Measurements from ENCODE around the gene CRELD2. TPM values are rescaled to one million over a fixed set of nuclear protein-coding genes. Genes with fewer than 3 reads are reported as not detected.

CRELD2 gene
- total and polyA plus RNA-seq, 2 of the 13 experiments (the other 11 are each of a cell fraction or from before 2014, with no cell fraction given): 17.2 to 44.7 TPM

- TF ChIP-seq ZBTB40 (IDR thresholded peaks at IDR 0.05) (no peak), ZBTB40 (CRISPR knock-in tag; IDR thresholded peaks at IDR 0.05) (peak; percentile 41; the same call in 1 of the 2 replicates), MTA3 (CRISPR knock-in tag; IDR thresholded peaks at IDR 0.05) (no peak), ZNF501 (CRISPR knock-in tag; IDR thresholded peaks at IDR 0.05) (no peak; the same call in 1 of the 2 replicates), RFX1 (IDR thresholded peaks at IDR 0.05) (no peak), ZNF460 (CRISPR knock-in tag; IDR thresholded peaks at IDR 0.05; ENCODE audit: borderline replicate concordance) (no peak), NRL (CRISPR knock-in tag; IDR thresholded peaks at IDR 0.05; ENCODE audit: borderline replicate concordance) (no peak; the same call in 1 of the 2 replicates), ZNF414 (CRISPR knock-in tag; IDR thresholded peaks at IDR 0.05) (no peak), ERF (CRISPR knock-in tag; IDR thresholded peaks at IDR 0.05) (peak; percentile 43; the same call in 1 of the 2 replicates), MAX (IDR thresholded peaks at IDR 0.05) (peak; percentile 85), DPF2 (CRISPR knock-in tag; IDR thresholded peaks at IDR 0.05; ENCODE audit: borderline replicate concordance, low read depth) (peak; percentile 75), ZNF512B (CRISPR knock-in tag; IDR thresholded peaks at IDR 0.05; ENCODE audit: borderline replicate concordance) (no peak), ARHGAP35 (CRISPR knock-in tag; IDR thresholded peaks at IDR 0.05; ENCODE audit: borderline replicate concordance) (no peak), FLYWCH1 (CRISPR knock-in tag; IDR thresholded peaks at IDR 0.05) (no peak), PAF1 (CRISPR knock-in tag; IDR thresholded peaks at IDR 0.05) (no peak), FOSL2 (CRISPR knock-in tag; IDR thresholded peaks at IDR 0.05) (peak; percentile 97)
These were observed 33.8 kb downstream of the CRELD2 start (continued) for GRCh38 chr22:49951986-49952896.

Data from HepG2 (cell line).